ENCODE data around the gene PLCB3.

GRCh38 chr11:64306876-64307622, 55.7 kb downstream of the PLCB3 start:
- no peak for TF ChIP-seq CTCF (conservative IDR thresholded peaks at IDR 0.05 in 1 of 2, IDR thresholded peaks at IDR 0.05 in 1 of 2; ENCODE audit: low read depth in 1 of 2, low read length in 2 of 2)
- TF ChIP-seq EZH2 (IDR thresholded peaks at IDR 0.05; ENCODE audit: low read length, missing control alignments) = no peak

All from fibroblast of lung (primary cell).